GM11168 (cell line): ENCODE results near the gene SFSWAP.

ENCODE experiments used
- in situ Hi-C: fragments of 300-500 bp; cut with MboI; formaldehyde crosslinking; loops from one replicate; pipeline ENCODE4 v1.12.0; 2022; ENCODE audit warnings: low sequenced_read_pairs; ENCODE audit not compliant: unreplicated experiment

The SFSWAP gene

GRCh38 chr12:131848753-131849152 lies 137.9 kb downstream of the SFSWAP start:
- in situ Hi-C loops, result no loop called here
